ENCODE results near the gene PHACTR2.
"Not testable (repeated sequence)": the region's sequence is repeated elsewhere in the genome, so short reads cannot be mapped to it uniquely, and the experiment has no call there.

DNA sequence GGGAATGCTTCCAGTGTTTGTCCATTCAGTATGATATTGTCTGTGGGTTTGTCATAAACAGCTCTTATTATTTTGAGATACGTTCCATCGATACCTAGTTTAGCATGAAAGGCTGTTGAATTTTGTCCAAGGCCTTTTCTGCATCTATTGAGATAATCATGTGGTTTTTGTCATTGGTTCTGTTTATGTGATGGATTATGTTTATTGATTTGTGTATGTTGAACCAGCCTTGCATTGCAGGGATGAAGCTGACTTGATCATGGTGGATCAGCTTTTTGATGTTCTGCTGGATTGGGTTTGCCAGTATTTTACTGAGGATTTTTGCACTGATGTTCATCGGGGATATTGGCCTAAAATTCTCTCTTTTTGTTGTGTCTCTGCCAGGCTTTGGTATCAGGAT lies 120.7 kb downstream of the PHACTR2 start:
- TF ChIP-seq ZMYM4 (CRISPR knock-in tag; IDR thresholded peaks at IDR 0.05); RAD21 (CRISPR knock-in tag; IDR thresholded peaks at IDR 0.05); ASH2L (IDR thresholded peaks at IDR 0.05; ENCODE audit: insufficient read length, low read depth, low read length); NCOA1 (CRISPR knock-in tag; IDR thresholded peaks at IDR 0.05); NFYC (CRISPR knock-in tag; IDR thresholded peaks at IDR 0.05); MAFK (conservative IDR thresholded peaks at IDR 0.05 in 1 of 2, IDR thresholded peaks at IDR 0.05 in 1 of 2; ENCODE audit: low read length in 2 of 2); DPF2 (CRISPR knock-in tag; IDR thresholded peaks at IDR 0.05; ENCODE audit: borderline replicate concordance, low read depth); NFE2L1 (CRISPR knock-in tag; IDR thresholded peaks at IDR 0.05; ENCODE audit: borderline replicate concordance); TARDBP (CRISPR knock-in tag; IDR thresholded peaks at IDR 0.05); ZBTB7B (CRISPR knock-in tag; IDR thresholded peaks at IDR 0.05); ZNF256 (CRISPR knock-in tag; conservative IDR thresholded peaks at IDR 0.05): not testable (repeated sequence)
- TF ChIP-seq, protein P1, sequence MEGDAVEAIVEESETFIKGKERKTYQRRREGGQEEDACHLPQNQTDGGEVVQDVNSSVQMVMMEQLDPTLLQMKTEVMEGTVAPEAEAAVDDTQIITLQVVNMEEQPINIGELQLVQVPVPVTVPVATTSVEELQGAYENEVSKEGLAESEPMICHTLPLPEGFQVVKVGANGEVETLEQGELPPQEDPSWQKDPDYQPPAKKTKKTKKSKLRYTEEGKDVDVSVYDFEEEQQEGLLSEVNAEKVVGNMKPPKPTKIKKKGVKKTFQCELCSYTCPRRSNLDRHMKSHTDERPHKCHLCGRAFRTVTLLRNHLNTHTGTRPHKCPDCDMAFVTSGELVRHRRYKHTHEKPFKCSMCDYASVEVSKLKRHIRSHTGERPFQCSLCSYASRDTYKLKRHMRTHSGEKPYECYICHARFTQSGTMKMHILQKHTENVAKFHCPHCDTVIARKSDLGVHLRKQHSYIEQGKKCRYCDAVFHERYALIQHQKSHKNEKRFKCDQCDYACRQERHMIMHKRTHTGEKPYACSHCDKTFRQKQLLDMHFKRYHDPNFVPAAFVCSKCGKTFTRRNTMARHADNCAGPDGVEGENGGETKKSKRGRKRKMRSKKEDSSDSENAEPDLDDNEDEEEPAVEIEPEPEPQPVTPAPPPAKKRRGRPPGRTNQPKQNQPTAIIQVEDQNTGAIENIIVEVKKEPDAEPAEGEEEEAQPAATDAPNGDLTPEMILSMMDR (CRISPR knock-in tag; IDR thresholded peaks at IDR 0.05): not testable (repeated sequence)

All from HepG2 (cell line).